IPS-NIHi7 (cell line): Measurements from ENCODE around the gene HS1BP3.

Experiments
- DNase-seq: peaks from one replicate; pipeline ENCODE4 v3.0.0; 2012; ENCODE audit warnings: mixed read lengths; ENCODE audit errors: extremely low spot score

HS1BP3 gene

DNA sequence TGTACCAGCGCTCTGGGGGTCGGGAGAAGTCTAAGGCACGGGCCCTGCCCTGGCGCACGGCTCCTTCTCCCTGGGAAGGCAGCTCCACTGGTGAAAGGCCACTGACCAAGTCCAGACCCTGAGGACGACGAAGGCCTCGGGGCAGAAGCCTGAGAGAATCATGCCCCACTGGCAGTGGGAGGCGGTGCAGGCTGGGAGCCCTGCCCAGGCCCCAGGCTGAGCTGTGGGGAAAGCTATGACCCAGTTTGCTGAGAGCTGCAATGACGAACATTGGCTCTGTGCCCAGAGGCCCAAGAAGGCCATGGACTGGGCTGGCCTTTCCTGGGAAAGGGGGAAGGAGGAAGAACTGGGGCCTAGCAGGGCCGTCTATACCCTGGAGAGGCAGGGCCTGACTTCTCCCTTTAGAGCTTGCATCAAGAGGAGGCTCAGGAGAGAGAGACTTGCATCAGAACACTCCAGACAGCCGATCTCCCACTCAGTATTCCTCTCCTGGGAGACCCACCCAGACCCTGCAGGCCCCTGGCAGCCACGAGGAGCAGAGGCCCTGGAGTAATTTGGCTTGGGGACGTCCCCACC is 32.9 kb downstream of the HS1BP3 start:
- no peak for DNase-seq

DNA sequence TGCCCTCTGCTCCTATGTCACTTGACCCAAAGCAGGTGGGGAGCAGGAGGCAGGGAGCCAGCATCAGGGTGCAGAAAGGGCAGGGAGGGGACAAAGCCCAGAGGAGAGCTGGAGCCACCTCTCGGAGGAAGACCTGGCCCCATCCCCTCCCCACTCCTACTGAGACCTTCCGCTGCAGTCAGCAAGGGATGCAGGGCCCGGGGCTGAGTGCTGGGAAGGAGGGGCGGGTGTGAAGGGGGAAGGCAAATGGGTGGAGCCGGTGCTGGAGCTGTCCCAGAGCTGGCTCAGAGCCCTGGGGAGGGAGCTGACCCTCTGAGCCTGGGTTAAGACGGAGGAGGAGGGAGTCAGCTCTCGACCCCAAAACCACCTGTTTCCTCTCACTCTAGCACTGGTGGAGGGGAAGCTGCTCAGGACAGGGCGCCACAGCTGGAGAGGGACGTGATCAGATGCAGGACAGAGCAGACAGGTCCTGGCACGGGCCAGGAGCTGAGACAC is 33.8 kb downstream of the HS1BP3 start:
- peak; percentile 84 for DNase-seq

DNA sequence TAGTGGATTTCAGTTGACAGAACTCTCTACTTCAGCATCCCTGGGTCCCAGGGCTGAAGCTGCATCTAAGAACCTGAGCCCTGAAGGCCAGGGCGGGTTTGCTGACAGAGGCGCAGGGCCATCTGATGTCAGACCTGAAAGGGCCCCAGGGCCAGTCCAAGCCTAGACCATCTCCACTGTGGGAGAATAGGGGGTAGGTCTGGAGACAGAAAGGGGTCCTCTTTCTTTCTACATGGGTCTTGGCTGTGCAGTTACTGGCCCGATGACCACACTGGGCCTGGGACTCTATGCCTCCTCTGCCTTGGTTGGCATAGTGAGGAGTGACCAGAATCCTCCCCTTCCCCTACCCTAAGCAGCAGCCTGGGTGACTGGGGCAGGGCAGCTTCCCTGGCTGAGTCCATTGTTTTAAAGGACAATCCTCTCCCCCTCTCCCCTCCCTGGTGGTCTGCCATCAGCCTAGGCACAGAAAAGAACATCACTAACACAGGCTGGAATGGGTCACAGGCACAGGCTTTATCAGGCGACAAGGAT is 34.5 kb downstream of the HS1BP3 start:
- no peak for DNase-seq

DNA sequence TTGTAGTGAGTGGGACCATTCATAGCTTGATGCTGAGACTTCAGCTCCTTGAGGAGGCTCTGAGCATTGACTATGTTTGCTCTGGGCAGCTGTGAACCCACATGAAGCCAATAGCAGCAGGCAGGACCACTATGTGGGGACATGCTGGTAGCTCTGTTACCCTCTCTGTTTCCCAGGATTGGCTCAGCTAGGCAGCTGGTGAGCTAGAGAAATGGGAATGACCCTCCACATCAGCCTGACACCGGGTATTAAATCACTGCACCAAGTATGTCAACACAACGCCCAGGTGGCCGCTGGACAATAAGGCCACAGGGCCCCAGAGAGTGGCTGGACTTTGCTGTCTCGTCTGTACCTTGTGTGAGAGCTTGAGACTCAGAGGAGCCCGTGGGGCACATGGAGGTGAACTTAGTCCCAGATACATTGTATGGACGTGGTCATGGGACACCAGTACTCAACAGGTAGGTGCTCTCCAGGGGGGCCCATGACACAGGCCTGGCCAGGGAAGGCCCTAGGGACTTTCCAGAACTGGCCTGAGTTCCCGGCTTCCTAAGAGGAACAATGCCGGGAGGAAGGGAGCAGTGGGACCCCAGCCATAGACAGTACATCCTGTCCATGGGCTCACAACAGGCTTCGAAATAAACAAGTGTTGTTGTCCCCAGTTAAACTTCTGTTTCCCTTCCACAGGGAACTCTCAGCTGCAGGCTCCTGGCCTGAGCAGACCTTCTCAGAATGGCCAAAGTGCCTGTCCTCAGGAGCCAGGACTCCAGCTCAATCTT is 35.2 kb downstream of the HS1BP3 start:
- no peak for DNase-seq

DNA sequence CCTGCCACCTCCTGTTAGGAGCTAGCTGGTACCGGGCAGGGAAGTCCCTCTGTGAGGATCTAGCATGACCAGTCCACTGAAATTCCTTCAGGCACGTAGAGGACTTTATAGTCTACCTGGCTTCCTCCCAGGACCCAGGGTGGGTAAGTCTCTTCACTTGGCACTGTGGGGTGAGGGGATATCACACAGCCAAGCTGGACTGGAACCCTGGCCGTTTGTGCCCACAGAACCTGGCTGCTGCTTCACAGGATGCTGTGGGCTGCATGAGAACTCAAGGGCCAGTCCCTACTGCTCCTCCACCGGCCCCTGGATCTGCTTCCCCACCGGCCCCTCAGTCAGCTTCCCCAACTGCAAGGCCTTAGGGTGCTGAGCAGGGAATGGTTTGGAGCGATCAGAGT is 35.8 kb downstream of the HS1BP3 start:
- no peak for DNase-seq

DNA sequence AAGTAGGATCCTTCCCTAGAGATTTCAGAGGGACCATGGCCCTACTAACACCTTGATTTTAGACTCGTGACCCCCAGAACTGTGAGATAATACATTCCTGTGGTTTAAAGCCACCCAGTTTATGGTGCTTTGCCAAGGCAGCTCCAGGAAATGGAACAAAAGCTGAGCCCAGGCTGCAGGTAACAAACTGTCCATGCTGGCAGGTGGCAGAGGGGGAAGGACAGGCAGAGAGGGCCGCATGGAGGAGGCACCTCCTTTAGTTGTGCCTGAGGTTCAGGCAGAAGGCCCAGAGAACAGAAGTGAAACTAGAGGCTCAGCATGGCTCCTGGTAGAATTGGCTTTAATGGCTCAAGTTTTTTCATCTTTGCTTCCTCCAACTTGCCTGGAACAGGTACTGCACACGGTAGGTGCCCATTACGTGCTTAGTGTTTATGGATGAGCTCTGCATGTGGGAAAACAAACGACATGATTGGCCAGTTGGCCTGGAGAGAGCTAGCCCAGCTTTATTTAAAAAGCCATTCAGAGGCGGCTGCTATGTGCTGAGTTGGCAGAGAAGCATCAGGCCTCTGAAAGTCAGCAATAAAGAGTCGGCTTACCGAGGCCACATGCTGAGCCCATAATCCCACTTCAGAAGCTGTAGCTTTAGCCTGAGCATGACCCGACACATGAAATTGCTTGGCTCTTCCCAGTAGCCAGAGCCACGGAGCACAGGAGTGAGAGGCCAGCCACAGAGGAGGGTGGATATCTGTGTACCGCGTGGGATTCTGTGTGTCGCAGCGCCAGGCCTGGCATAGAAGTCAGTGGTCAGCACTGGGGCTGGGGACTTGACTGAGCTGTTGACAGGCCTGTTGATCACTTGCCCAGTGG is 36.5 kb downstream of the HS1BP3 start:
- peak; percentile 51 for DNase-seq

DNA sequence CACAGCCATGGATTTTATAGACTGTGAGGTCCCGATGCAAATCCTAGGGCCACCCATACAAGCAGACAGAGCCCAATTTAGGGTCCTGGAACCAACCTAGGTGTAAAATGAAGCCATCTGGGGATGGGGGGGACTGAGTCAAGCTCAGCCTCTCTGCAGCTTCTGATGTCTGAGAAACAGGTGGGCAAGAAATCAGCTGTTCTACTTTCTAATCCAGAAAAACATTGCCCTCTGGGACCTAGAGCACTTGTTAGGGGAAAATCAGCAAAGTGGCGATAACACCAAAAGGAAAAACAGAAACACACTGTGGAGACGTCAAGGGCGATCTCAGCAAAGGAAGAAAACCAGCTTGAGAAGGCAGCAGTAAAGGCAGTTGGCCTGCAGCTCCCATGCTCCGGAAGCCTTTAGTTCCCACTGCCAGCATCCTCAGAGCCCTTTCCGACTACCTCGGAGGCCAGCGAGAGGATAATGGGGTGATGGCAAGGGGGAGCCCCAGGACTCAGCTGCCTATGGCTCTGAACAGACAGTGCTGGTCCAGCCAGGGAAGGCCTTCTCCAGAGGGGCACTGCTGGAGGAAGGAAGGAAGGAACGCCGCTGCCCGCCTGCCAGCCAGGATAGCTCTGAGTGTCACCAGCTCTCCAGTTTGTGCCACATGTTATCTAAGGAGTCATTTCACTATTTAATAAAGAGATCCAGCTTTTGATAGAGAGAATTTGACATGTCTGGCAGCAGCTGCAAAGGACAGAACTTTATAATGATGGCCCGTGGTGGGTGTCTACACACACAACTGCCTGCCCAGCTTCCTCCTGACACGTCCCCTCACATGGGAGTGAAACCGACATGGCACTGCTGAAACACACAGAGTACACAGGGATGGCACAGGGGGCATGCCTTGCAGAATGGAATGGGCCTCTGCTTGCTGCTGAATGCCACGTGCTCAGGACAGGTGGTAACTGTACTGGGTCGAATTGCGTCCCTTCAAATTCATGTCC is 37.7 kb downstream of the HS1BP3 start:
- DNase-seq, result no peak

DNA sequence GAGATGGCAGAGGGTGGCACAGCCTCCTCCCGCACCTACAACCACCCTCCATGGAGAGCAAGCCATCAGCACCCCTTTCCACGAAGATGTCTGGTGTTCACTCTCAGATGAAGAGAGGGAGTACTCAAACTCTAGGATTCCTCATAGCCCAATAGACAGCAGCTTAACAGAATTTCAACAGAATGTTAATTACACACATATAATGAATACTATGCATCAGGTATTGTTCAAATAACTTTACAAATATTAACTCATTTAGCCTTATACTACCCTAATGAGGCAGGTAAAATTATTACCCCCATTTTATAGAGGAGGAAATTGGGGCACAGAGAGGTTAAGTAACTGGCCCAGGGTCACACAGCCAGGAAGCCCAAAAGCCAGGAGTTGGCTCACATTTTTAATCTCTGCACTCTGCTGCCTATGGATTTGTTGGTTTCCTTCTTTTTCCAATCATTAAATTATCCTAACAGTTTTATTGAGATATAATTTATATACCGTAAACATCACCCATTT is 39.0 kb downstream of the HS1BP3 start:
- no peak for DNase-seq

DNA sequence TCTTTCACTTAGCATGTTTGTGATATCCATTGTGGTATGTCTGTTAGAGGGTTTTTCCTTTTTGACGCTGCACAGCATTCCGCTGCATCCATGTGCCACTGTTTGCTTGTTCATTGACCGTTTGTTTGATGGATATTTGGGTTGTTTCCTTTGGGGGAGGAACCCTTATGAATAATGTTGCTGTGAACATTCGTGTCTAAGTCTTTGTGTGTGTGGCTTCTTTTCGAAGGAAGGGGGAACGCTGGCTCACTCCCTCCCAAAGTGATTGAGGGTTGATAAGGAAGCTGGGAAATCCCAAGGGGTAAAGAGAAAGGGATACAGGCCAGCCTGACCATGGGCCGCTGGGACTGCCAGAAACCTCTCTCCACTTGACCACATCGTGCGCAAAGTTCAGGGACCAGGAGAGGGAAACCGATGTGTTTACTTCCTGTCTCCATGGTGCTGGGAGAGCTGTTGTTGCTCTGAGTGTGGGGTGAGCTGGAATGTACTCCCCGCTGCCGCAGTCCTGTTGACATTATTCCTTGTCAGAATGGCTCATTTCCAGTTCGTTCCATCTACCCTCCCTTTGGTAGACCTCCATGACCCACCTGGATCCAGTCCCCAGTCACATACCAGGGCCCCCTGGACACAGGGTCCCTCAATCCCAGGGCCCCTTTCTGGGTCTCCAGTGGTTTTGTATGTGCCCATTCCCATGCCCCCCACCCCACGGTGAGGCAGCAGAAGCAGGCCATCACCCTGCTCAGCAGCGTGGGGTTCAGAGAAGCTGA is 39.6 kb downstream of the HS1BP3 start:
- no peak for DNase-seq

DNA sequence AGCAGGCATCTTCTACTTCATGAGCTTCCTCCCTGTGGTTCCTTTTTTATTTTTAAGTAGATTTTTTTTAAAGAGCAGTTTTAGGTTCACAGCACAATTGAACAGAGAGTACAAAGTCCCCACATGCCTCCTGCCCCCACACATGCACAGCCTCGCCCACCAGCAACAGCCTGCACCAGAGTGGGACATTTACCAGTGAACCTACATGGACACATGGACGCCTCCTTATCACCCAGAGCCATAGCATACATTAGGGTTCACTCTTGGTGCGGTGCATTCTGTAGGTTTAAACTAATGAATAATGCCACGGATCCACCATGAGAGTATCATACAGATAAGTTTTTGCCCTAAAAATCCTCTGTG is 40.9 kb downstream of the HS1BP3 start:
- no peak for DNase-seq

DNA sequence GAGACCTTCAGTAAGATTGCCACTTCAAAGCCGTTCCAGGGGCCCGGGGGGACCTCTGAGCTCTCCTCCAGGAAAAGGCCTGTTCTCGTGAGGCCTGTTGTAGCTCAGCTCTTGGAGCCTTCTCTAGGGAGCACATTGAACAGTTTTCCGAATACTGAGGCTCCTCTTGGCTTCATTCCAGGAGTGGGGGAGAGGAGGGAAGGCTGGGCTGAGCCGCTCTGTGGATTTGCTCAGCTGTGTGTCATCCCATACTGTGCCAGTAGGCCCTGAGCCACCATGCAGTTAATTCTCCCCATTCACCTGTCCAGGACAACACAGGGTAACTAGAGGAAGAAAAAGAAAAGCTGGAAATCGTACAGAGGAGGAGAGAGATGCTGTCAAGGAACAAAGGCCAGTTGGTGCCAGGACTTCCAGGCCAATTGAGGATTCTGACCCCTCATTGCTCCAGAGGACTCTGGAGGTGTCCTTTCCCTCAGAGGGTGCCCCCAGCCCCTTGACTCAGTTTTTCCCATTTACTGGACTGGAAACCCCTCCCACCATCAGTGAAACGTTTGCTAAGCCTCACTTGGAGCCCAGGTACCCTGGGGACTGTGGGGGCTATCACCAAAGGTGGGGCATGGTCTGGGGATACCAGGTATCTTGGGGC is 41.4 kb downstream of the HS1BP3 start:
- DNase-seq, result no peak

DNA sequence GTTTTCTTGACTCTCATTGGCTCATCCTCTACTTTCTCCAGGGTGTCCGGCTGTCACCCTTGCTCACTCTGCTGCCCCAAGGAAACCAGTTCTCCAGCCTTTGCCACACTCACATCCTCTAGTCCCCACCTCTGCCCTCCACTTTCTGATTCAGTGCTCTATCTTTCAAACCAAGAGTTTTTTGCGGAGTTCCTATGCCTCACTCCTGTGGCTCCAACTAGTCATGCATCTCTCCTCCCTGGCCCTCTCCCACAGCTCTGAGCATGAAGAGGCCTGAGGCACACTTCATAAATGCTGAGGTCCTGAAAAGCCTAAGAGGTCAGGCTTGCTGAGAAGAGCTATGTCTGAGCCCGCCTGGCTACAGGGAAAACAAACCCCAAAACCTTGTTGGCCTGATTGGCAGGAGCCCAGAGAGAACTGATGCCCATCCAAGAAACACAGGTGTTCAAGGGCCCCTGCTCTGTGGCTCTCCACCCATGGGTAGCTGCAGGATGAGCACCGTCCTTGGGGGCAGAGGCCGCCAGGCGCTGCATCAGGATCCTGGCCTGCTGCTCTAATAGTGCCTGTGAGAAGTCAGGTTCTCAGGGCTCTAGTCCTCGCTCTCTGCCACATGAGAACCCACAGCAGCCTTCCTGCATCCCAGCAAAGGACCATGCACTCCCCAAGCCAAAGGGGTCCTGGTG is 42.1 kb downstream of the HS1BP3 start:
- DNase-seq, result no peak

DNA sequence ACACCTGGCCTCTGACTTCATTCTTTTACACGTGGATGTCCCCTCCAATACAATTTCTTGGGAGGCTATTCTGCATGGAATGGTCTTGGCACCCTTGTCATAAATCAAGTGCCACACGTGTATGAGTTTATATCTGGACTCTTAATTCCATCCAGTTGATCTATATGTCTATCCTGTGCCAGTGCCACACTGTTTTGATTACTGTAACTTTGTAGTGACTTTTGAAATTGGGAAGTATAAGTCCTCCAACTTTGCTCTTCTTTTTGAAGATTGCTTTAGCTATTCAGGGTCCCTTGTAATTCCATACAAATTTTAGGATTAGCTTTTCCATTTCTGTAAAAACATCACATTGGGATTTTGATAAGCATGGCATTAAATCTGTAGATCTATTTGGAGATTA is 43.5 kb downstream of the HS1BP3 start:
- no peak for DNase-seq

DNA sequence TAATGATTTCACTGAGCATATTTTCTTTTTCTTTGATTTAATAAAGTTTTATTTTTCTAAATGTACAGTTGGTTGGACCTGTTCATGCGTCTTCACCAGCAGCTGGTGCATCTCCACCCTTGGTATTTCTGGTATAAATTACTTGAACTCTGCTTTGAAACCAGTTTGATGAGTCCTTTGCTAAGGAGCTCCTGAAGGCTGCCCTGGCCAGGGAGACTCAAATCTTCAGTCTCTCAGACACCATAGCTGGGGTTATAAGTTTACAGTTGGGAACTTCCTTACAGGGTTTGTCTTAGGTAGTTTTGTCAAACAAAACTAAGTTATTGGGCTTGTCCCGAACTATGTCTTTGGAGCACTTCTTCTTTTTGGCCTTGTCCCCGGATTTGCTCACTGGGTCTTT is 44.7 kb downstream of the HS1BP3 start:
- DNase-seq, result no peak

DNA sequence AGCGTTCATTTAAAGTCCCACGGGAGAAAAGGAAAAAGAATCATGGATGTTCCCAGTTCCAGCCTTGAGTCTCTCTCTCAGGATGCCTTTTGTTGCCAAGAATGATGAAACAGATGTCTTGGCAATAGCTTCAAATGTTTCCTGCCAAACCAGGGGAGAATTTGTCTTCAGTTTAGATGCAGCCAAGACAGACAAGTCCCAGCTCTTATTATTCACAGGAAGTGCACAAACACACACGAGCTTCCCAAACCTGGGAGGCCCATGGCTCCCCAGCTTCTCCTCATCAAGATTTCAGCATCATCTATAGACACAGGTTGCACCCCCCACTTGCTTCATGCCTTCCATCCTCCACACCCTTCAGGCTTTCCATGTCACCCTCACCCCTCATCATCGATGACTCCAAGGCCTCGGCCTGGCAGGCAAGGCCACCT is 45.9 kb downstream of the HS1BP3 start:
- DNase-seq, result no peak

DNA sequence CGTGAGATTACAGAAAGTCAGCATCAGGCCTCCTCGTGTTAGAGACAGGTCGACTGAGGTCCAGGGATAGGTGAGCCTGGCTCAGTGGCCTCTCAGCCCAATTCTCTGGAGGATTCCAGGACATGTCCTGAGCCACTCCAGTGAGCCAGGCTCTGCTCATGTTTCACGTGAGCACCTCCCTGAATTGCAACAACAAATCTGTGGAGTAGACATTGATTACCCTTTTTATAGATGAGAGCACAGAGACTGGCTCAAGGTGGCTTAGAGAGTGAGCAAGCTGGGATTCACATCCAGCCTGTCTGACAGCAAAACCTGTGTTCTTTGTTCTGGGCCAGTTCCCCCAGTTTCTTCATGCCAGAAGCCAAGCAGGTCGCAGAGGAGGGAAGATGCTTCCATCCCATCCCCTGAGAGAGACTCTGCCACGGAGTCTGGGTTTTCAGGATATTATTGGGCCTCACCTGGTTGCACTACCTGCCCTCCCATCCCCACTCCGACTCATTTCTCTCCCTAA is 46.4 kb downstream of the HS1BP3 start:
- no peak for DNase-seq

DNA sequence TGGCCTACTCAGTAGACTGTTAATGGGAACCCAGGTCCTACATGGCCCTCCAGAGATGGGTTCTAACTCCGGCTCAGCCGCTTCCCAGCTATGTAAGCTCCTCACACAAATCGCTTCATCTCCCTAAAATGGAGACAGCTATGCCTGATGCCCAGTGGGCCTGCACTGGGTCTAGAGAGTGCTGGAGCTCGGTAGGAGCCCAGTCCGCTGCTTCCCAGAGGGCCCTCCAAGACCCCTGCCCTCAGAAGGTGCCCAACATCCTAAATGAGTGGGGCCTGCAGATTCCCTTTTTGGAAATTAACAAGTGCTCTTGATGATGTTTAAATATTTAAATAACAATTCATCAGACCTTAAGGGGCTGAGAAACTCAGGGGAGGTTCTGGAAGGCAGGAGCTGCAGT is 47.1 kb downstream of the HS1BP3 start:
- no peak for DNase-seq

DNA sequence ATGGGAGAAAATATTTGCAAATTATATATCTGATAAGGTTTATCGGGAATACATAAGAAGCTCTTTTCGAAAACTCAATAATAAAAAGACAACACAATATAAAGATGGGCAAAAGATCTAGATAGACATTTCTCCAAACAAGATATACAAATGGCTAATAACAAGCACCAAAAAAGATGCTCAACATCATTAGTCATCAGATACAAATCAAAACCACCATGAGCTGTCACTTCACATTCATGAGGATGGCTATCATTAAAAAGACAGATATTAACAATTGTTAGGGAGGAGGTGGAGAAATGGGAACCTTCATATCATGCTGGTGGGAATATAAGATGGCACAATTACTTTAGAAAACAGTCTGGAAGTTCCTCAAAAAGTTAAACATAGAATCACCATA is 48.1 kb downstream of the HS1BP3 start:
- no peak for DNase-seq
